CD4-positive, alpha-beta T cell treated with Interleukin-15 for 4 hours (primary cell): ENCODE data around the gene SLC16A11.
A peak's percentile ranks its signal among the peaks of the same experiment; 100 is the strongest.
"Not testable (repeated sequence)": the region's sequence is repeated elsewhere in the genome, so short reads cannot be mapped to it uniquely, and the experiment has no call there.

ENCODE experiments used
- DNase-seq: peaks from one replicate; pipeline ENCODE4 v3.0.0-alpha.2; 2020; ENCODE audit warnings: low spot score

The SLC16A11 gene, protein sequence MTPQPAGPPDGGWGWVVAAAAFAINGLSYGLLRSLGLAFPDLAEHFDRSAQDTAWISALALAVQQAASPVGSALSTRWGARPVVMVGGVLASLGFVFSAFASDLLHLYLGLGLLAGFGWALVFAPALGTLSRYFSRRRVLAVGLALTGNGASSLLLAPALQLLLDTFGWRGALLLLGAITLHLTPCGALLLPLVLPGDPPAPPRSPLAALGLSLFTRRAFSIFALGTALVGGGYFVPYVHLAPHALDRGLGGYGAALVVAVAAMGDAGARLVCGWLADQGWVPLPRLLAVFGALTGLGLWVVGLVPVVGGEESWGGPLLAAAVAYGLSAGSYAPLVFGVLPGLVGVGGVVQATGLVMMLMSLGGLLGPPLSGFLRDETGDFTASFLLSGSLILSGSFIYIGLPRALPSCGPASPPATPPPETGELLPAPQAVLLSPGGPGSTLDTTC

DNA sequence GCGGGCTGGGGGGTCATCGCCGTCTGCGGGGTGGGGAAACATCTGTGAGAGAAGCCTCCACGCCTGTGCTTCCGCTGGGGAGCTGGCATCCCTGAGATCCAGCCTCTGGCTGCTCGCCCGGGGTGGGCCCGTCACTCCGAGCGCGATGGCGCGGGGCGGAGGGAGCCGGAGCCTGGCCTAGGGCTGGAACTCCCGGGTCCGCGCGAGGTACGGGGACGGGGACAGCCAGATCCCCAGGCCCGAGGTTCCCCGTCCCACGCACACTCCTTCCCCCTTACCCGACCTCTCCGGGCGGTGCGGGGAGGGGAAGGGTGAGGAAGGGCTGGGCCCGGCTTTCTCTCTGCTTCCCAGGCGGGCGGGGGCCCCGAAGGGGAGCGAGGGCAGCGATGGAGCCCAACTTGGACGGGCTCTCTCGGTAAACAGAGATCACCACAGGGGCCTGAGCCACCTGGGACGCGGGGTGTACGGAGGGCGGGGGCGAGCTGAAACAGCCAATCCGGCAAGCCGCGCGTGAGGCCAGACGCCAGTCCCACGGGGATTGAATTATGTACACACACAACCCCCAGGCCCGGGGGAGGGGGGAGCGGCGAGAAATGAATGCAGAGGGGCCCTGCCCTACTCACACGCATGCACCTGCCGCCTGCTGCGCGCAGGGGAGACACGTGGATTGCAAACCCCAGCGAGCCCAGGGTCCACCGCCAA lies at the start of gene SLC16A11:
Gene SLC16A11 (minus strand): TSS at position 596 of the 702 bp plus-strand sequence. CDS start 579 bp downstream, at position 17.
- no peak for DNase-seq

DNA sequence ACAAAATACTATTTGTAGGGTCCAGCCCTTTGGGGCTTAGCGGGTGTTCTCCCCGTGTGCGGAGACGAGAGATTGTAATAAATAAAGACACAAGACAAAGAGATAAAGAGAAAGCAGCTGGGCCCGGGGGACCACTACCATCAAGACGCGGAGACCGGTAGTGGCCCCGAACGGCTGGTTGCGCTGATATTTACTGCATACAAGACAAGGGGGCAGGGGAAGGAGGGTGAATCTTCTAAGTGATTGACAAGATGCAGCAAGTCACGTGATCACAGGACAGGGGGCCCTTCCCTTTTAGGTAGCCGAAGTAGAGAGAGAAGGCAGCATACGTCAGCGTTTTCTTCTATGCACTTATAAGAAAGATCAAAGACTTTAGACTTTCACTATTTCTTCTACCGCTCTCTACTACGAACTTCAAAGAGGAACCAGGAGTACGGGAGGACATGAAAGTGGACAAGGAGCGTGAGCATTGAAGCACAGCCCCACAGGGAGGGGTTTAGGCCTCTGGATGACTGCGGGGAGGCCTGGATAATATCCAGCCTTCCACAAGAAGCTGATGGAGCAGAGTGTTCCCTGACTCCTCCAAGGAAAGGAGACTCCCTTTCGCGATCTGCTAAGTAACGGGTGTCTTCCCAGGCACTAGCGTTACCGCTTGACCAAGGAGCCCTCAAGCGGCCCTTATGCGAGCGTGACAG lies 47.6 kb upstream of the SLC16A11 start:
- DNase-seq: not testable (repeated sequence)

DNA sequence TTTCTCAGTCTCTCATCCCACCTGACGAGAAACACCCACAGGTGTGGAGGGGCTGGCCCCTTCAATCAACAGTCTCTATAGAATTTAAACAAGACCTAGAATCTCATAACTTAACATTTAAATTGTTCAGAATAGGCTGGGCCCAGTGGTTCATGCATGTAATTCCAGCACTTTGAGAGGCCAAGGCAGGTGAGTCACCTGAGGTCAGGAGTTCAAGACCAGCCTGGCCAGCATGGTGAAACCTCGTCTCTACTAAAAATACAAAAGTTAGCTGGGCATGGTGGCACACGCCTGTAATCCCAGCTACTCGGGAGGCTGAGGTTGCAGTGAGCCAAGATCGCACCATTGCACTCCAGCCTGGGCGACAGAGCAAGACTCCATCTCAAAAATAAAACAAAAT lies 45.7 kb upstream of the SLC16A11 start:
- DNase-seq: not testable (repeated sequence)

DNA sequence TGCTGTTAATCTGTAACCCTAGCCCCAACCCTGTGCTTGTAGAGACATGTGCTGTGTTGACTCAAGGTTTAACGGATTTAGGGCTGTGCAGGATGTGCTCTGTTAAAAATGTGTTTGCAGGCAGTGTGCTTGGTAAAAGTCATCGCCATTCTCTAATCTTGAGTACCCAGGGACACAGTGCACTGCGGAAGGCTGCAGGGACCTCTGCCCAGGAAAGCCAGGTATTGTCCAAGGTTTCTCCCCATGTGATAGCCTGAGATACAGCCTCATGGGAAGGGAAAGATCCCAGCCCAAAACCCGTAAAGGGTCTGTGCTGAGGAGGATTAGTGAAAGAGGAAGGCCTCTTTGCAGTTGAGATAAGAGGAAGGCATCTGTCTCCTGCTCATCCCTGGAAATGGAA lies 44.5 kb upstream of the SLC16A11 start:
- DNase-seq: not testable (repeated sequence)

DNA sequence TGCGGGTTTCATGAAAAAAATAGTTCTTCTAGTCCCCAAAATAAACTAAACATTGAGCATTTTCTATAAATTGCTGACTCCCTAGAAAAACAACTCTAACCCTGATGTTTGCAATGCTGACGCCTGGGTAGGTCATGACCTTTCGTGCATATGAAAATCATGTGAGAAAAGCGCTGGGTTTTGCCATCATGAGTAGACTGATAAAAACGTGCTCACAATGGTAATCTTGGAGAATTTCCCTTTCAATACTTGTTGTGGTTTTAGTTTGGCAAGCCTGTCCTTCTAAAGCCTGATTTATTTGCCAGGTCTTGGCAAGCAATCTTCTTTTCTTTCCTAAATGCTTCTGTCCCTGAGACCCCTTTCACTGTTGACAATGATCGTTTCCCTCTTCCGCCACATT lies 40.2 kb upstream of the SLC16A11 start:
- no peak for DNase-seq

DNA sequence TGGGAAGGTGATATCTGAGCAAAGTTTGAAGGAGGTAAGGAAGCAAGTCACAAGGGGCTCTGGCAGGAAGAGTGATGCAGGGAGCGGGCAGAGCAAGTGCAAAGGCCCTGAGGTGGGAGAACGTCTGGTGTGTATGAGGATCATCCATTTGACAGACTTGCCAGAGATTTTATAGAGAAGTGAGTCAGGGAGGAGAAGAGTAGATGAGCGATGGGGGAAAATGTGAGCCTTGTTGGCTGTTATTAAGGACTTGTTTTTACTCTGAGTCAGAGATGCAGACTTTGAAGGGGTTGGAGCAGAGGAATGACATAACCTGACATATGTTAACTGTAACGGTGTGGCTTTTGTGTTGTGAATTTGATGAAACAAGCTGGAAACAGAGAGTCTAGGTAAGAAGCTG lies 39.7 kb upstream of the SLC16A11 start:
- DNase-seq: no peak

DNA sequence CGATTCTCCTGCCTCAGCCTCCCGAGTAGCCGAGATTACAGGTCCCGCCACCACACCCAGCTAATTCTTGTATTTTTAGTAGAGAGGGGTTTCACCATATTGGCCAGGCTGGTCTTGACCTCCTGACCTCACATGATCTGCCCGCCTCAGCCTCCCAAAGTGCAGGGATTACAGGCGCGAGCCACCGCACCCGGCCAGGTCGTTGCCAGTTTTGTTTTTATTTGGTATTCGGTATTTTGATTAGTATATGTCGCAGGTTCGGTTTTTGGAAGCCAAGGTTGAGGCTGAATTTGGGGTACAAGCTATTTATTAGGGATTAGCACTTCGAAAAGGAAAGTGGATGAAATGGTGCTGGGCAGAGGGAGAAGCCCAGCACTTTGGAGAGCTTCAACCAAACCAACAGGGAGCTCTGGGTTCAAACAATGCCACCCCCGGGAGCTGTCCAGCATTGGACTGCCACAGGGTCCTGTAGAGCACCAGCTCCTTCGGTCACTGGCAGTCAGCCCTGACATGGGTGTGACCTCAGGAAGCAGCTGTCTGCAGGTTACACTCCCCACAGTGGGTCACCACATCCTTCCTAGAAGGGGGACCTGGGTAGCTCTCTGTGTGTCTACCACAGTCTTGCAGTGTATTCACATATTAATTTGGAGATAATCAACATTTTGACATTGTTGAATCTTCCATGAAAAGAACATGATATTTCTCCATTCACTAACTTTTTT lies 37.6 kb upstream of the SLC16A11 start:
- DNase-seq: peak; percentile 27

DNA sequence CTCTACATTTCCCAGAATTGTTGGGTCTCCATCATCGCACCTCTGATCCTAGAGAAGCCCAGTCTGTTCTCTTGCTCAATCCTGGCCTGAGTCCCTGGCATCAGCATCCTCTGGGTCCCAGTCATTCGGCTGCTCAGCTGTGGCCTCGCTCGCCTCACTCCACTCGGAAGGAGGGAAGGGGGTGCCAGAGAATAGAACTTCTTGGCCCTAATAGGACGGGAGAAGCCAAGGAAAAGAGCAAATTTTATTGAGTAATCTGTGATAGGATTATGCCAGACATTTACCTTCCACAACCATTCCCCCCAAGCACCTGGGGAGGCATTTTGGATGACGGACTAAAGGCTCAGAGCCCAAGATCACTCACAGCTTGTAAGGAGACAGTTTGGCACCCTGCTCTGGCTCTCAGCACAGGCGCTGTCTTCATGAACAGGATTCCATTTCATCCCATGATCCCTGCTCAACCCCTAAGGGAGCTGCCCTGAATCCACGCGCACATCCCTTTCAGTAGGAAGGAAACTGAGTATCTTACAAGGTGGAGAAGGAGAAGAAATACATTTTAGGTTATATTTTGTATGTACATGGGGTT lies 36.7 kb upstream of the SLC16A11 start:
- DNase-seq: no peak

DNA sequence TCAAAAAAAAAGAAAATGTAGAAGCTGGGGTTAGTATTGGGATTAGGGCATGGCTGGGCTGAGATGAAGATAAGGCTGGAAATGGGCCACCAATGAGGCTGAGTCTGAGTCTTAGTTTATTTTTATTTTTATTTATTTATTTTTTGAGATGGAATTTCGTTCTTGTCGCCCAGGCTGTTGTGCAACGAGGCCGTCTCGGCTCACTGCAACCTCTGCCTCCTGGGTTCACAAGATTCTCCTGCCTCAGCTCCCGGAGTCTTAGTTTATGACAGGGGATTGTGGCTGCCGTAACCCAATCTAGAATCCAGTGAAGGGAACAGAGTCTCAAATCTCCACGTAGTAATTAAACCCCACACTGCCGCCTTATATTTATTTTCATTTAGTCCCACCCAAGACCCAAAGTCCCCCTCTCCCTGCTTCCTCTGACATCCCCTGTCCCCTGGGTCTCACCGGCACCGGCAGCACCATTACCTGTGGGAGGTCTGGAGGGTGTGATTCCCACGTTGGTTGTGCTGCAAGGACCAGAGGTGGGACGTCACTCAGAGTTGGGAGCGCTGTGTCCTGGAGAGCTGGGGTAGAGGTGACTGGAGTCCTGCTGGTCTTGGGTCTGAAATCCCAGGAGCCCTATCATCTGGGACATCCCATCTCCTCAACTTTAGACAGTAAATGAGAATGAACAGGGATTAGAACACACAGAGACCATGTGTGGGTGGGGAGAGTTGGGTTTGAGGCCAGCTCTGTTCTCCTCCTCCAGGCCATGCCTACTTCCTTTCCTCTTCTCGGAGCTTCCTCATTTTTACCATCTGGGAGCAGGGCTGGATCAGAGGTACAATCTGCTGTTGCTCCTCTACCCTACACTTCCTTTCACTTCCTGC lies 35.9 kb upstream of the SLC16A11 start, which contains the start of gene CLEC10A:
Gene CLEC10A (minus strand): TSS at position 671 of the 875 bp plus-strand sequence. CDS start 1,439 bp downstream, outside the sequence.
- DNase-seq: no peak

DNA sequence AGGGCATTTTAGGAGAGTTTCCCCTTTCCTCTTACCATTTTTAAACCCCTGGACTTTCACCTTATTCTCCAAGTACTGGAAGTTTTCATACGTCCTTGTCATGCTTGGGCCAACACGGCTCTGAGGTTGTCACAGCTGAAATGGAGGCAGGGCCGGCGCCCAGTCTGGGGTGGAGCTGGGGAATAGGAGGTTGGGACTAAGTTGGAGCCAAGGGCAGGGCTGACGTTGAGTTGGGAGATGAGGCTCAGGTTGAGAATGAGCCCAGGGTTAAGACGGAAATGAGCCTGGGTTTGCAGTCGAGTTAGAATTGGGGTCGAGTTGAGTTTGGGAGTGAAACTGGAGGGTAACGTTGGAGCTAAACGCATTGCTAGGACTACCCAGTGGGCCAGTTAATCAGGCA lies 34.8 kb upstream of the SLC16A11 start:
- no peak for DNase-seq

DNA sequence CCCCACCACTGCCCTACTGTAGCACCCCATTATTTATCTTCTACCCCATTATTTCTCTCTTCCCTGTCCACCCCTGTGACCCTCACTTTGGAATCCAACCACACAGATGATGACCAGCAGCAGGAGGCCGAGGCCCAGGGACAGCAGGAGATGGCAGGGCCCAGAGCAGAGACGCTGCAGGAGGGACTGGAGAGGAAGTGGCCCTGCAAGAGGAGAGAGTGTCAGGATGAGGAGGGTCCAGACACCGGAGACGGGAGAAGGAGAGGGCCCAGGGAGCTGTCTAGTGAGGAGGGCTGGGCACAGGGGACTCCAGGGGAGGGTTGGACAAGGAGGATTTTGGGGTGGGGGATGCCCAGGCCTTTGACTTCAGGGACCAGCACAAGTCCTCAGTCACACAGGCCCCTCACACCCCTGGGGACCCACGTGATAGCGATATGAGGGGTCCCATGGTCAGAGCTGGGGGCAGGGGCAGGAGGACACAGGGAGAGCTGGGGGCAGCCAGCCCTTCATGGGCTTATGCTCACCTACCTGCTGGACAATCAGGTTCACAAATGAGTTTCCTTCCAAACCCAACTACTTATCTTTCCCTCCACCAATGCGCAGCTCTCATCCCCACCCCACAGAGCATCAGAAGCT lies 34.1 kb upstream of the SLC16A11 start:
- no peak for DNase-seq

DNA sequence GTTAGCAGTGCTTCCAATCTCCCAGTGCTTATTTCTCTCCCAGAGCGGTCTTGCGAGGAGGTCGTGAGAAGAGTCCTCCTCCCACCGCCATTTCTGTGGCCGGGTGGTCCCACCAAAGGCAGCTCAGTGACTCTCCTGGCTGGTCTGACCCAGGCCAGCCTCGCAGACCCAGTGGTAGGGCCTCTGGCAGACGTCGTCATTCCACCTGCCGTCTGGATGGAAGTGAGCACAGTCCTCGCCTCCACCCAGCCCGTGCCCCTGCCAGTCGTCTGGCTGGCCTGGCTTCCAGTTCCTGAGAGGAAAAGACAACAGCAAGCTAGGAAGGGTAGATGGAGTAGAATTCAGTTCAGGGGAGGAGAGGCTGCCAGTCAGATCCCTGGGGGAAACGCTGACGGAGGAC lies 31.0 kb upstream of the SLC16A11 start:
- no peak for DNase-seq

DNA sequence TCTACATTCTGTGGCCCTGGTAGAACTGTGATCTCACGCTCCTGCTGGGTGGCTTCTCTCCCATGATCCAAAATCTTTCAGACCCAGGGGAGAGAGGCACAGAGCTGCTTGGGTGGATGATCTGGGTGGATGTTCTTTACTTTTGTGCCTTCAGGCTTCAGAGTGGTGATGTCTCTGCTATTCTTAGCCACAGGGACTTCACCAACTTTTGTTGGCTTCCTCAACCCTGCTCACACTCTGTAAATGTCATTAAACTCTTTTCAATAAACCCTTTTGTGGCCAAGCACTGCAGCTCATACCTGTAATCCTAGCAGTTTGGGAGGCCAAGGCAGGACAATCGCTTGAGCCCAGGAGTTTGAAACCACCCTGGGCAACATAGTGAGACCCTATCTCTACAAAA lies 28.5 kb upstream of the SLC16A11 start:
- DNase-seq: no peak

DNA sequence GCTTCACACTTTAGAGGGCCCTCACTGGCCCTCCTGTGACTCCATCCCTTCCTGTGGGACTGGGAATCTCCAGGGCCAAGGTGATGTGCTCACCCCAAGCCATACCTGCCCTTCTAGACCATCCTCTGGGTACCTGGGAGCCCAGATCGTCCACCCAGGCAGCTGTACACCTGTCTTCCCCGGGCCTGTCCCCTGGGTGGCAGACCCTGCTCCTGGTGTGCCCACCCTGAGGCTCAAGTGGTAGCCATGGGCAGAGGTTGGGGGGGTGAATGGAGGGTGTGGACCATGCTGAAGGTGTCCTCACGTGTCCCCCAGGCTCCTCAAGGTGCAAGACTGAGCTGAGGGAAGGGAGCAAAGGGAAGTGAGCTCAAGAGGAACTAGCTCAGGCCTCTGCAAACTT lies 26.8 kb upstream of the SLC16A11 start:
- no peak for DNase-seq

DNA sequence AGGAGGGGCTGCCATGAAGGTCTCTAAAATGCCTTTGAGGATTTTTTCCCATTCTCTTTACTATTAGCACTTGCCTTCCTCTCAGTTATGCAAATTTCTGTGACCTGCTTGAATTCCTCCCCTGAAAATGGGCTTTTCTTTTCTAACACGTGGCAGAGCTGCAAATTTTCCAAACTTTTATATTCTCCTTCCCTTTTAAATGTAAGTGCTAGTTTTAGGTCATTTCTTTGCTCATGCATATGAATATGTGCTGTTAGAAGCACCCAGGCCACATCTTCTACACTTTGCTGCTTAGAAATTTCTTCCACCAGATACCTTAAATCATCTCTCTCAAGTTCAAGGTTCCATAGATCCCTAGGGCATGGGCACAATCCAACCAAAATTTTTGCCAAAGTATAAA lies 24.4 kb upstream of the SLC16A11 start:
- DNase-seq: no peak

DNA sequence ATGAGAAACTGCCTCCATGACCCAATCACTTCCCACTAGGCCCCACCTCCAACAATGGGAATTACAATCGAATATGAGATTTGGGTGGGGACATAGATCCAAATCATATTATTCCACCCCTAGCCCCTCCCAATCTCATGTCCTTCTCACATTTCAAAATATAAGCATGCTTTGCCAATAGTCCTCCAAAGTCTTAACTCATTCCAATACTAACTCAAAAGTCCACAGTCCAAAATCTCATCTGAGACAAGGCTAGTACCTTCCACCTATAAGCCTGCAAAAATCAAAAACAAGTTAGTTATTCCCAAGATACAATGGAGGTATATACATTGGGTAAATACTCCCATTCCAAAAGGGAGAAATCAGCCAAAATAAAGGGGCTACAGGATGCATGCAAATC lies 23.3 kb upstream of the SLC16A11 start:
- no peak for DNase-seq

DNA sequence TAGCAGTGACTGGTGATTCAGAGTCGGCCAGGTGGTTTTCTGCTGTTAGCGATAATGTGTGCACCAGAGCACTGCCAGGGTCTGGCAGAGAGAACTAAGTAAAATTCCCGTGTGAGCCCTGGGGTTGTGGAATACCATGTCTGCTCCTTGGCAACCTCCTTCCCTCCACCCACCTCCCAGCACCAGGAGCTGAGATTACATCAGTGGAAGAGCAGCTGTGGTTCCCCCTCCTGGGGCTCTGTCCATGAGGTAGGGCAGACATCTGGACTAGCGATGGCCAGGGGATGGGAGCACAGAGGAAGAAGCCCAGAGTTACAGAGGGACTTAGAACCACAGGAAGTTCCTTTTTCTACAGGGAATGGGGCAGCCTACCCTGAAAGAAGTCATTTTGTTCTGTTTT lies 20.4 kb upstream of the SLC16A11 start:
- no peak for DNase-seq

DNA sequence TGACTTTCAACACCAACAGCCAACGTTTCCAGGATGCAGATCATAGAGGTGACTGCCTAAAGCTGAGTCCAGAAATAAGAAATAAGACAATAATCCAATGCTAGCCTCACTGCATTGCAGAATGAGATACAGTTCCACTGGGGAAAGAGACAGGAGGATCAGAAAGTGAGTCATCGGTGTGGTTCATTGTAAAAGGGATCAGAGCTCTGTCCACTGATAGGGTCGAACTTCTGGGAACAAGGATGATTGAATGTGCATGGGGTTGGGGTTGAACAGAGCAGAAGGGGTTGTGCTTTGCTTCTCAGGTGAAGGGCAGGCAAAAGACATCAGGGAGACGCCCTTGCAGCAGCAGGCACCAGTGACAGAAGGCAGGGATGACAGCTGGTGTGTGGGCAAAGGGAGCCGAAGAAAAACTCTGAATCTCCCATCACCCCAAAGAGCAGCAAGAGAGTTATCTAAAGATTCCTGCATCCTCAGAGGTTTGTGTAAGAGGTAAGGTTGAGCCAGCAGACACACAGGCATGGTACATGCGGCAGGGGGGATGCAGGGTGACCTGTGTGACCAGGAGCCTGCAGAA lies 19.7 kb upstream of the SLC16A11 start:
- DNase-seq: no peak

DNA sequence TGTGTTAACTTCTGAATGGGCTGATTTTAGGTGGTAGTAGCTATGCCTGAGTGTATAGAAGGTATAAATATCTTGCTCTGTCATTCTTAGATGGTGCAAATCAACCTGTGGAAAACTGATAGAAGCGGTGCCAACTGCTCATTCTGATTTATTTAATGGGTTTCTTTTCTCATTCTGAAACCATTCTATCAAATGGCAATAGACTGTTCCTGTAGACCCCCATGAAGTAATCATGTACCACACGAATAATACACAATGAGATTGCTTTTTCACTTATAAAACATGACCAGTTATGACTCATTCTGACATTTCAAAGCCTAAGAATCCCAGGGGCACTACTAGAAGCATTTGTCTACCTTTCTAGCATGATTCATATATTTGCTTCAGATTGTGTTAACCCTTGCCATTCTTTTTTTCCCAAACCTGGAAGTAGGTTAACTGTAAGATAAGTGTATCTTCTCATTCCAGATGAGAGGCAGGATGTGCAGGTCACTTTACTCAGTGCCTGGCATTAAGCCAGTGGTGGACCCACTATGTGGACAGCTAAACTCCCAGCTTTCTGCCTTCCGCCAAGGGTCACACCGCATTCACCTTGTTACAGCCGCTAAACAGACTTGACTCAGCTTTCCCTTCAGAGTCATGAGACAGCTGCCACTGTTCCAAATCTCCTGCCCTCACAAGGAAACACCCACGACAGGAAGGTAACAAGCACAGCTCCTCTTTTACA lies 16.4 kb upstream of the SLC16A11 start:
- no peak for DNase-seq
